Panc1 (cell line): Measurements from ENCODE around the gene HNF4A.

Experiments
- POLR2AphosphoS5 ChIP-seq: IDR thresholded peaks from 2 replicates; pipeline ENCODE4 v1.6.1; 2012; ENCODE audit warnings: mild to moderate bottlenecking, low read depth, low read length, moderate library complexity
- TCF7L2 ChIP-seq: IDR thresholded peaks from 2 replicates; pipeline ENCODE4 v1.6.1; 2011; ENCODE audit warnings: mild to moderate bottlenecking, low read depth, low read length, inconsistent platforms
- TF ChIP-seq, protein P1 (sequence below): fragments of 450-650 bp; IDR thresholded peaks from 2 replicates; pipeline ENCODE4 v1.5.1; 2017; ENCODE audit warnings: mild to moderate bottlenecking
- TF ChIP-seq, protein P2 (sequence below), 2 experiments: IDR thresholded peaks; 2 replicates each; pipeline ENCODE4 v1.6.1; 2011 to 2012; ENCODE audit warnings: low read depth in 2 of 2, control low read depth in 1 of 2, low read length in 1 of 2, mild to moderate bottlenecking in 1 of 2, moderate library complexity in 1 of 2; ENCODE audit not compliant: insufficient read depth in 1 of 2

DNA sequence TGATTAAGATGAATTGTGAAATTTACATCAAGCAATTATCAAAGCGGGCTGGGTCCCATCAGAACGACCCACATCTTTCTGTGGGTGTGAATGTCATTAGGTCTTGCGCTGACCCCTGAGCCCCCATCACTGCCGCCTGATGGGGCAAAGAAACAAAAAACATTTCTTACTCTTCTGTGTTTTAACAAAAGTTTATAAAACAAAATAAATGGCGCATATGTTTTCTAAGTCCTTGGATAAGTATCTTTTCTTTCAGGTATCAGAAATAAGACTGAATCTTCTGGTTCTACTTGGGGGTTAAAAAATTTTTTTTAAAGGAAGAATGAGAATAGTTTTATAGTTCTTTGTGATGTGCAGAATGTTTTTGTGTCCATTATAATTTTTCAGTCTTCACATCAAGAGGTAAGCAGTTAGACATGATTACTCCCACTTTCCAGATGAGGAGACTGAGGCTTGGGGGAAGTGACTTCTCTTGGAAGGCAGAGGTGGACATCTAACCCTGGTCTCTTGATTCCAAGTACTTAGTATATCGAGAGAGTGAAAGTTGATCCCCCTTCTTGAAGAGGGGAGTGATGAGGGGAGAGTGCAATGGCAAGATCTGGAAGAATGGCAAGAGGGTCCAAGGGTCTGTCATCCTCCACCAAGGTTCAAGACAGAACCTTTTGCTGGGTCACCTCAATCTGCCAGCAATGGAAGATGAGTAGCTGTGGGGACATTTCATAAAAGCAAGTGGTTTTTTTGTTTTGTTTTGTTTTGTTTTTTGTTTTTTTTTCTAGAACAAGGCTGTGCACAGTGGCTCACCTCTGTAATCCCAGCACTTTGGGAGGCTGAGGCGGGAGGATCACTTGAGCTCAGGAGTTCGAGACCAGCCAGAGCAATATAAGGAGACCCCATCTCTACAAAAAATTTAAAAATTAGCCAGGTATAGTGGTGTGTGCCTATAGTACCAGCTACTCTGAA is 77.4 kb downstream of the HNF4A start:
- TF ChIP-seq, protein P1, sequence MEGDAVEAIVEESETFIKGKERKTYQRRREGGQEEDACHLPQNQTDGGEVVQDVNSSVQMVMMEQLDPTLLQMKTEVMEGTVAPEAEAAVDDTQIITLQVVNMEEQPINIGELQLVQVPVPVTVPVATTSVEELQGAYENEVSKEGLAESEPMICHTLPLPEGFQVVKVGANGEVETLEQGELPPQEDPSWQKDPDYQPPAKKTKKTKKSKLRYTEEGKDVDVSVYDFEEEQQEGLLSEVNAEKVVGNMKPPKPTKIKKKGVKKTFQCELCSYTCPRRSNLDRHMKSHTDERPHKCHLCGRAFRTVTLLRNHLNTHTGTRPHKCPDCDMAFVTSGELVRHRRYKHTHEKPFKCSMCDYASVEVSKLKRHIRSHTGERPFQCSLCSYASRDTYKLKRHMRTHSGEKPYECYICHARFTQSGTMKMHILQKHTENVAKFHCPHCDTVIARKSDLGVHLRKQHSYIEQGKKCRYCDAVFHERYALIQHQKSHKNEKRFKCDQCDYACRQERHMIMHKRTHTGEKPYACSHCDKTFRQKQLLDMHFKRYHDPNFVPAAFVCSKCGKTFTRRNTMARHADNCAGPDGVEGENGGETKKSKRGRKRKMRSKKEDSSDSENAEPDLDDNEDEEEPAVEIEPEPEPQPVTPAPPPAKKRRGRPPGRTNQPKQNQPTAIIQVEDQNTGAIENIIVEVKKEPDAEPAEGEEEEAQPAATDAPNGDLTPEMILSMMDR: no peak
- TF ChIP-seq POLR2AphosphoS5: no peak
- TF ChIP-seq, protein P2, sequence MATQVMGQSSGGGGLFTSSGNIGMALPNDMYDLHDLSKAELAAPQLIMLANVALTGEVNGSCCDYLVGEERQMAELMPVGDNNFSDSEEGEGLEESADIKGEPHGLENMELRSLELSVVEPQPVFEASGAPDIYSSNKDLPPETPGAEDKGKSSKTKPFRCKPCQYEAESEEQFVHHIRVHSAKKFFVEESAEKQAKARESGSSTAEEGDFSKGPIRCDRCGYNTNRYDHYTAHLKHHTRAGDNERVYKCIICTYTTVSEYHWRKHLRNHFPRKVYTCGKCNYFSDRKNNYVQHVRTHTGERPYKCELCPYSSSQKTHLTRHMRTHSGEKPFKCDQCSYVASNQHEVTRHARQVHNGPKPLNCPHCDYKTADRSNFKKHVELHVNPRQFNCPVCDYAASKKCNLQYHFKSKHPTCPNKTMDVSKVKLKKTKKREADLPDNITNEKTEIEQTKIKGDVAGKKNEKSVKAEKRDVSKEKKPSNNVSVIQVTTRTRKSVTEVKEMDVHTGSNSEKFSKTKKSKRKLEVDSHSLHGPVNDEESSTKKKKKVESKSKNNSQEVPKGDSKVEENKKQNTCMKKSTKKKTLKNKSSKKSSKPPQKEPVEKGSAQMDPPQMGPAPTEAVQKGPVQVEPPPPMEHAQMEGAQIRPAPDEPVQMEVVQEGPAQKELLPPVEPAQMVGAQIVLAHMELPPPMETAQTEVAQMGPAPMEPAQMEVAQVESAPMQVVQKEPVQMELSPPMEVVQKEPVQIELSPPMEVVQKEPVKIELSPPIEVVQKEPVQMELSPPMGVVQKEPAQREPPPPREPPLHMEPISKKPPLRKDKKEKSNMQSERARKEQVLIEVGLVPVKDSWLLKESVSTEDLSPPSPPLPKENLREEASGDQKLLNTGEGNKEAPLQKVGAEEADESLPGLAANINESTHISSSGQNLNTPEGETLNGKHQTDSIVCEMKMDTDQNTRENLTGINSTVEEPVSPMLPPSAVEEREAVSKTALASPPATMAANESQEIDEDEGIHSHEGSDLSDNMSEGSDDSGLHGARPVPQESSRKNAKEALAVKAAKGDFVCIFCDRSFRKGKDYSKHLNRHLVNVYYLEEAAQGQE (IDR thresholded peaks at IDR 0.05; ENCODE audit: insufficient read depth in 1 of 2, low read depth in 2 of 2, low read length in 1 of 2): no peak
- no peak for TF ChIP-seq TCF7L2
